DMS53 treated with DMSO at 0.1 percent for 48 hours (cell line): ENCODE results near the gene SMAD6.

ENCODE experiments used
- DNase-seq: peaks from one replicate; lab custom pipeline; 2025; ENCODE audit not compliant: unreplicated experiment; lab: John Stamatoyannopoulos, UW

Gene SMAD6

DNA sequence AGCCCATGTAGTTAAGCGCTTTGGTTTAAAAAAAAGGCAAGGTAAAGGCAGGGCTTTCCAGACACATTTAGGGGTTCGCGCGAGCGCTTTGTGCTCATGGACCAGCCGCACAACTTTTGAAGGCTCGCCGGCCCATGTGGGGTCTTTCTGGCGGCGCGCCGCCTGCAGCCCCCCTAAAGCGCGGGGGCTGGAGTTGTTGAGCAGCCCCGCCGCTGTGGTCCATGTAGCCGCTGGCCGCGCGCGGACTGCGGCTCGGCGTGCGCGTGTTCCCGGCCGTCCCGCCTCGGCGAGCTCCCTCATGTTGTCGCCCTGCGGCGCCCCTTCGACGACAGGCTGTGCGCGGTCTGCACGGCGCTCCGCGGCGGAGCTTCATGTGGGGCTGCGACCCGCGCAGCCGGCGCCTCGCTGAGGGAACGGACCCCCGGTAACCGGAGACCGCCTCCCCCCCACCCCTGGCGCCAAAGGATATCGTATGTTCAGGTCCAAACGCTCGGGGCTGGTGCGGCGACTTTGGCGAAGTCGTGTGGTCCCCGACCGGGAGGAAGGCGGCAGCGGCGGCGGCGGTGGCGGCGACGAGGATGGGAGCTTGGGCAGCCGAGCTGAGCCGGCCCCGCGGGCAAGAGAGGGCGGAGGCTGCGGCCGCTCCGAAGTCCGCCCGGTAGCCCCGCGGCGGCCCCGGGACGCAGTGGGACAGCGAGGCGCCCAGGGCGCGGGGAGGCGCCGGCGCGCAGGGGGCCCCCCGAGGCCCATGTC is 927 bp downstream of the SMAD6 start:
- no peak for DNase-seq

DNA sequence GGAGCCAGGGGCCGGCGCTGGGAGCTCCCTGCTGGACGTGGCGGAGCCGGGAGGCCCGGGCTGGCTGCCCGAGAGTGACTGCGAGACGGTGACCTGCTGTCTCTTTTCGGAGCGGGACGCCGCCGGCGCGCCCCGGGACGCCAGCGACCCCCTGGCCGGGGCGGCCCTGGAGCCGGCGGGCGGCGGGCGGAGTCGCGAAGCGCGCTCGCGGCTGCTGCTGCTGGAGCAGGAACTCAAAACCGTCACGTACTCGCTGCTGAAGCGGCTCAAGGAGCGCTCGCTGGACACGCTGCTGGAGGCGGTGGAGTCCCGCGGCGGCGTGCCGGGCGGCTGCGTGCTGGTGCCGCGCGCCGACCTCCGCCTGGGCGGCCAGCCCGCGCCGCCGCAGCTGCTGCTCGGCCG is 1.5 kb downstream of the SMAD6 start:
- no peak for DNase-seq

DNA sequence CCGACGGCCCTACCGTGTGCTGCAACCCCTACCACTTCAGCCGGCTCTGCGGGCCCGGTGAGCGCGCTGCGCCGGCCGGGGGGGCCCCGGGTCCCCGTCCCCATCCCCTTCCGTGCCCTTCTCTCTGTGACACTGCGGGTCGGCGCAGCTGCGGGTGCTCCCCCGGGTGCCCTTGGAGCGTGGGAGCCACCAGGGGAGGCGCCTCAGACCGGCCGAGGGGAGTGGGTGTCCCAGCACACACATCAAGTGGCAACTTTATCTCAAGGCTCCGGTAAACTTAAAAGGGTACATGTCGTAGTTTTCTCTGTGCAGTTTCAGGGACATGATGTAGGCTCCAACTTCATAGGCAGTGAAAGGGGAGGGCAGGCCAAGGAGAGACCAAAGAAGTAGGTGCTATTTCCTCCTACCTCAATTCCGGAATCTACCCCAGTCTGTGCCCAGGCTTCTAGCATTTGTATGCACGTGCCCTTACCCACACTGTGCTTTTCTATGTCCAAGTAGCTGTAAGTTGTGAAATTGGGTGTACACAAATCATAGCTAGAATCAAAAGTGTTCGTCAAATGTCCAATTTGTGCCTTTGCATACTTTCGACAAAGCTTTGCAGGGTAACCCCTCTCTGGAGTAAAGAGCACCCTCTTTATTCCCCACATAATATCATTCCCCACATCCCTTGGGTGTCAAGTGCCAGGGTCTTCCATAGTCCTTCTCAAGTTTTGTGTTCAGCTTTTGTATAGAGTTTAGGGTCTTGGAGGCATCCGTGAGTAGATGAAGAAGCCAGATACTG is 2.2 kb downstream of the SMAD6 start:
- no peak for DNase-seq

DNA sequence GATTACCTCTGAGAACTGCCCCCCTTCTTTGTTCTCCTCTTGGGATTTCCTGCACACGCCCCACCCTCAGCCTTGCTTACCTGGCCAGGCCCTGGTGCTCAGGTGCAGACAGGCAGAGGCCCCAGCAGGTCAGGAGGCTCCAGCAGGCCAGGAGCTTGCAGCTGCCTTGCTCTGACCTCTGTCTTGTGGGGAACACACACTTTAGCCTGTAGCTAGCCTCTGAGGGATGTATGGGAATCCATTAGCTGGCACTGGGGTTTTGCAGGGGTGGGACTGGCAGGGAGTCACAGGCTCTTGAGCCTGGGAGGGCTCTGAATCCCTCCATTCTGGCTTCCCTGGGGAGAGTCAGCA is 2.7 kb downstream of the SMAD6 start:
- no peak for DNase-seq

DNA sequence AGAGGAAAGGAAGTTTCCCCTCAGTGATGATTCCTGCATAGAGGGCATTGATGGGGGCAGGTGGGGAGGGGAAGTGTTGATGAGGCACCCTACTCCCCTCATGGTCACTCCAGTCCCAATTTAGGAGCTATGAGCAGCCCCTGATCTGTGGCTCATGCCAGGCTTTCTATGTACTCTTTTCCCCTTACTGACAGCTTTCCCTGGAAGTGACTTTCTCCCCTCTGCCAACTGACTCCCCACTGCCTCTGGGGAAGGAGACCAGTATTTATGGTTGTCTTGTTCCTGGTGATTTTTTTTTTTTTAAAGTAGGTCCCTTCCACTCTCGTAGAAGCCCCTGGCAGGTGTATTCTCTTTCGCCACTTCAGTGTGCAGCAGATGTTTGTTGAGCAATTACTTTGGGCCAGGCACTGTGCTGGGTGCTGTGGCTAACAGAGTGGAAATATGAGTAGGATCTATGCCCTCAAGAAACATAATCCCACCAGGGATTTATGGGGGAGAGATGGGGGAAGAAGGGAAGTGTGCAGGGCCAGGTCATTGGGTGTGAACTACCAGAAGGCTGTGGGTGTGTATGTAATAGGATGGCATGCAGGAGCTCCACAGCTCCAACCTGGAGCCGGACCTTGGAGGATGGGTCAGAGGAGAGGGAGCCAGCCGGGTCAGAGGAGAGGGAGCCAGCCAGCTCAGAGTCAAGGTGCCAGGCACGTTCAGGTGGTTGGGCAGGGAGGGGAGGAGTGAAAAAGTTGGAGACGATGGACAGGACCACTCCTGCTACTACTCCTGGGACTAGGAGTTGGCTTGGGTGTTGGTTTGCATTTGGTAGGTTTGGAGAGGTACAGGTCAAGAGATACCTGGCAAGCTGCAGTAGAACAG is 3.5 kb downstream of the SMAD6 start:
- no peak for DNase-seq

DNA sequence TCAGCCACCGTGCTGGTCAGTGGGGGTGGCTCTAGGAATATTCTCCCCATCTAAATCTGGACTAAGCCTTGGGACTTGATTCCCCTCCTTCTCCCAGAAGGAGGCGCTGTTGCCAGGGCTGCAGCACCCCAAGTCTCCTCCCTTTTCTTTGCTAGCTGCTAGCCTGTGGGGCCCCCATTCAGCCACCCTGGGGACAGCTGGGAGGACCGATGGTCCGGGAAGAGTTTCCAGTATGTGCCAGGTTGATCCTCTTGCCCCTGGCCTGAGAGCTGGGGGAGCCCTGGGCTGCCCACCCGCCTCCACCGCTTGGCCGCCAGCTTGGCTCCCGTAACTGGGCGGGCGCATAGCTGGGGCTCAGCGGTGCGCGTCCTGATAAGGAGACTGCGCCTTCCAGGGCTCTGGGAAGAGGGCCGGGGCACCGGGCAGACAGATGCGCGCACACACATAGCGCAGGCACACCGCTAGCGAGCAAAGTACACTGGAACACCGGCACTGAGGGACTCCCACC is 4.2 kb downstream of the SMAD6 start:
- no peak for DNase-seq

DNA sequence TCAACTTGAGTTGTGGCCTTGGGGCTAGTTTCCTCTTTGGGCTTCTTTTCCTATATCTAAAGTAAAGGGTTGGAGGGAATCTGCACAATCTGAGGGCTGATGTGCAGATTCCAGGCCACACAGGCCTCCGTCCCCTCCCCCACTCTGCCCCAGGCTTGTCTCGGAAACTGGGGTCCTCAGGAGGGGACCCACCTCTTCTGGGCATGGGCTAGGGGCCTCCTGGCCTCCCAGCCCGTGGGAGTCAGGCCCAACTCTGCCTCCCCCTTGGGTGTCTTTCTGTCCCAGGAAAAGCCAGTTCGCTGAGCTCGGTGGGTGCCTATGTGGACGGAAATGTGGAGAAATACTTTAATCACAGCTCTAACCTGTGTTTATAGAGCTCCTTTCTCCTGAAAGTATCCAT is 4.8 kb downstream of the SMAD6 start:
- DNase-seq, result no peak

DNA sequence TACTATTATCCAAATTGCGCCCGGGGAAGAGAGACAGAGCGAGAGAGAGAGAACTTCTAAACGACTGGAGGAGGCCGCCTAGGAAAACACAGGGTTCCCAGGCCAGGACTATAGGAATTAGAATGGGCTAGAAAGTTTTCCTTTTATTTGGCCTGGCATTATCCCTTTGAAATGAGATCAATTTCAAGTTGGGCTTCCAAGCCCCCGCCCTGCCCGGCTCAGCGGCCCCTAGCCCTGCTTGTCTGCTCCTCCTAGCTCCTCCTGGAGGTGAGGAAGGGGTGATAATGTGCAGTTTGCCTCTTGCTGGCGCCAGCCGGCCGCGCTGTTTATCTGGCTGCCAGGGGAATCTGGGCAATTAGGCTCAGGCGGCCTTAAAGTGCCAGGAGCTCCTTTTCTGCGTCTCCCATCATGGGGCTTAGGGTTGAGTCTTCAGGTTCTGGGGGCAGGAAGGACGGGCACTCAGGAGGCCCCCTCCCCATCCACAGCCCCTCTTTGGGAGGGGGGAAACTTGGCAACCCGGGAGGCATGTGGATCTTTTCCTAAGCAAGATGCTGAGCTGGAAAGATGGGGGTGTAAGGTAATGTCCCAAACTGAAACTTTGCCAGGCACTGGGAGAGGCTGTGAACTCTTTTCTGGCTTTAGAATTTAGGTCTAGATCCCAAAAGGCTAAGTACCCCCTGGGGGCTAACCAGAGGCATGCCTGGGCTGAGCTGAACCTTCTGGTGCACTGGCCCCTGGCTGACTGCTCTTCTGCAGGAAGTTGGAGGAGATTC is 5.5 kb downstream of the SMAD6 start:
- no peak for DNase-seq

DNA sequence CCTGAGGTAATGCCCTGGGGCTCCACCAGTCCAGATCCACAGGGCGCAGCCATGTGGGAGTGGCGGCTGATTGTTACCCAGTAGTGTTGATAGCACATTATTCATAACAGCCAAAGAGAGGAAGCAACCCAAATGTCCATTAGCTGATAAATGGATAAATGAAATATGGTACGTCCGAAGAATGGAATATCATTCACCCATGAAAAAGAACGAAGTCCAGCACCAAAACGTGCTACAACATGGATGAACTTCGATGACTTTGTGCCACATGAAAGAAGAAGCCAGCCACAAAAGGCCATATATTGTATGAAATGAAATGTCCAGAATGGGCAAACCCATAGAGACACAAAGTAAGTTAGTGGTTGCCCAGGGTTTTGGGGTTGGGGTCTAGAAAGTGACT is 6.4 kb downstream of the SMAD6 start:
- no peak for DNase-seq

DNA sequence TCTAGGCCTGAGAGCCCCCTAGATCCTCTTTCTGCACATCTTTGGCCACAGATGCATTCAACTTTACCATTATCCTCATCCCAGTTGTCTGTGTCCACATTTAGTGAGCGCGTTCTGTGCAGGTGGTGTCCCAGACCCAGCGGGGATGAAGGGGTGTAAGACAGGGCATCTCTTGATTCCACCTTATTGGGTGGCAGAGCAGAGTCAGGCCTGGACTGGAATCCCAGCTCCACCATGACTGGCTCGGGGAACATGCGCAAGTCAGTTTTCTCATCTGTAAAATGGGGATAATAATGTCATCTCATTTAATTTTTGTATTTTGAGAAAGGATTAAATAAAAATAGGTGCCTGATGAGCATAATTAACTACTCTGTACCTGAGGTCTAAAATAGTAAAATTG is 7.8 kb downstream of the SMAD6 start:
- DNase-seq, result no peak

DNA sequence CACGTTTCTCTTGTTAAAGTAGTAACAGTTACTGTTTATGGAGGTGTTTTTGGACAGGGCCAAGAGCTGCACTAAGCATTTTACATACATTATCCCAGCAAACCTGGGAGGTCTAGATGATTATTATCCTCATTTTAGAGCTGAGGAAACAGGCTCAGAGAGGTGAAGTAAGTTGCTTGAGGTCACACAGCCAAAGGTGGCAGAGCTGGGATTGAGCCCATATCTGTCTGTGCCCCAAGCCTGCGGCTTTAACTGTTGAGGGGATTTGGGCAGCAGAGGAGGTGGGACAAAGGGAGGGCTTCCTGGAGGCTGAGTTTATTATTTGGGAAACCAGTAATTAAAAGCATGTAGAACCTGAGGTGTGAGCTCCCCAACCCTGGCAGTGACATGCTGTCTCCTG is 9.2 kb downstream of the SMAD6 start:
- no peak for DNase-seq

DNA sequence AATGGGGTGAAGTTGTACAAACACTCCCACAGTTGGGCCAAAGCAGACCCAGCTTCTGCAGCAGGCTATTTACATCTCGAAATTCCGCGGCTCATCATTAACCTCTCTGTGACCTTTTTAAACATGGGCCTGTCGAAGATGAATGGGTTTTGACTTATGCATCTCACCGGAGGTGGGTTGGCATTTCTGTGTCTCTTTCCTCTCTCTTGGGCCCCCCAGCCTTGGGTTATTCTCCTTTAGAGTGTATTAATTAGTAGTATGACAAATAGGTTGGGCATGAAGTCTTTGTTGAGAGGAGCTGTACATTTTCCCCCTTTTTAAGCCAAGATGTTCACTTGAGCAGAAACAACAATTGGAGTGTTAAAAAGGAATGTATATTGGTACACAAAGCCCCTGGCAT is 9.8 kb downstream of the SMAD6 start:
- DNase-seq, result no peak

DNA sequence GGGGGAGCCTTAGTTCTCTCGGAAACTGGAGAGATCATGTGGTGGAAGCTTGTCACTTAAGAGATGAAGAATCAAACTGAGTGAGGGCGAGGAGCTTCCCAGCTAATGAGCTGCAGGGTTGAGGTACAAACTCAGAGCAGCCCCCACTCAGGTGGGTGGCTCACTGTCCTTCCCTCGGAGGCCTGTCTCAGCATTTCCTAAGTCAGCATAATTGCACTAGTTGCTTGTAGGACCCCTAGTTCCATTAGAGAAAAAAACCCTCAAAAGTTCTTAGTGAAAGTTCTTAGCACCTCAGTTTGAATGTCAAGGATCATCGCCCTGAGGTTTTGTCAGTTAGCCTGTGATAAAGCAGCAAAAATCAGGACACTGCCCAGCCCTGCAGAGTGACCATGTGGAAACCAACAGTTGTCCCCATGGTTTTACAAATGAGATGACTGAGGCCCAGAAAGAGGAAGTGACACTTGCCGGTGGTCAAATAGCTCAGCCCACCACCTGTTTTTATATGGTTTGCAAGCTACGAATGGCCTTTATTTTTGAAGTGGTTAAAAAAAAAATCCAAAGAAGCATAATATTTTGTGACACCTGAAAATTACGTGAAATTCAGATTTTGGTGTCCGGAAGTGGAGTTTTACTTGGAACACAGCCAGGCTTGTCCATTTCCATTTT is 11.9 kb downstream of the SMAD6 start:
- no peak for DNase-seq

DNA sequence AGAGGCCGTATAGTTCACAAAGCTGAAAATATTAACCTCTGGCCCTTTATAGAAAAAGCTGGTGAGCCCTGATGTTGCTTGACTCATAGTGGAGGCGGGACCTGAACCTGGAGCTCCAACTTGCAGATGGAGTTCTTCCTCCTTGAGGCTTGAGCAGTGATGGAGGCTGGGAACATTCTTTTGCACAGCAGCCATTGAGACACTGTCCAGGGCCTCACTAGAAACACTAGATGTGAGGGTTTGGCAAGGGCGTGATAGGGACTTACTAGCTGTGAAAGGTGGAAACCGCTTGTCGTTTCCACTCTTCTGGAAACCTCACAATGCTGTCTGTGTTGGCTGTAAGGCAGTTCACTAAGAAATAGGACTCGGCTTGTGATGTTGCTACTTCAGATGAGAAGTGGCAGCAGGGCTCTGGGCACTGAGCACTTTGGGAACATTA is 12.5 kb downstream of the SMAD6 start:
- DNase-seq, result no peak

DNA sequence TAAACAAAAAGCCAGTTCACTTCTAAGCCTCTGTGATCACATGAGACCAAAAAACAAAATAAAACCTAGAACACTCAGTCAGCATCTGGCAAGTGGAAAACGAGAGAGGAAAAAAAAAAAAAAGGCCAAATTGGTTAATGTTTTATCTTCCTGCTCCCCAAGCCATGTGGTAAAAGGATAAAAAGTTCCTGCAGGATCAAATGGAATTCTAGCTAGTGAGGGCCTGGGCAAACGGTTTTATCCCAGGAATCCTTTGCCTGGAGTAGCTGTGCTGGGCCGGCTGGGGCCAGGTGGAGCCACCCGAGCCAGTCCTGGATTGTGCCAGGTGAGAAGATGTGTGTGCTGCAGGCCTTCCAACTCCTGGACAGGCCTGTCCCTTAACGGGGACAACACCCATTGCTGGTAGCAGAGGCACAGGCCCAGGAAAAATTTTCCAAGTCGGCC is 13.2 kb downstream of the SMAD6 start:
- DNase-seq, result no peak

DNA sequence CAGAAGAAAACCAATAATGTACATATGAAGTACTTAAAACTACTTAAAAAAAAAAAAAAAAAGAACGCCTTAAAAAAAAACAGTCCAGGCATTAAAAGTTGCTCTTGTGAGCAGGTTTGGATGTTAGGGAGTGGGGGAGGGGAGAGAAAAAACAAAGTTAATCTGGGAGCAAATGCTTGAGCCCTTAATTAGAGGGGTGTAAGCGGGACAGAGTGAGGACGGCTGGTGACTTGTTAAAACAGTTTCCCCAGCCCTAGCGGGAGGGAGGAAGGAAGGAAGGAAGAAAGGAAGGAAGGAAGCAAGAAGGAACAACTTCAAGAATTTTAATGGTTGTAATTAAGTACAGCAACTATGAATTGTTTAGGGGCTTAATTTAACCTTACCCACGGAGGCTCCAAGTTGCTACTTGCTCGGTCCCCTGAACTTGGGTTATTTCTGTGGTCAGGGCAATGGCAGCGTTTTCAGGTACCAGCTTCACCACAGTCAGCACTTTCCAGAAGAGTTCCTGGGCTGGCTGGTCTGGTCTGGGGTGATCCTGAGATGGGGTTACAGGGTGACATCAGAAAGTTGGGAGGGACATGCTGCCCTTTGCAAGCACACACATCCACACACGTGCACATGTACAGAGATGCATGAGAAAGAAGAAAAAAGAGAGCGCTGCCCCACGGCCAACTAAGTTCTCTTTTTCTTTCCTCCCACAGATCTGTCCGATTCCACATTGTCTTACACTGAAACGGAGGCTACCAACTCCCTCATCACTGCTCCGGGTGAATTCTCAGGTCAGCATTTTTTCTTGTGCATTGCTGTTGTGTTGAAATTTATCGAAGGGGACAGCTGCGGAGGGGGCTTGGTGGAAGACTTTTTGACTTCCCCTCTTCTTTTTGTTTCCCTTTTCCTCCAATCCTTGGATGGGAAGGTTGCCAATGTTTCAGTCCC is 14.0 kb downstream of the SMAD6 start:
- no peak for DNase-seq

DNA sequence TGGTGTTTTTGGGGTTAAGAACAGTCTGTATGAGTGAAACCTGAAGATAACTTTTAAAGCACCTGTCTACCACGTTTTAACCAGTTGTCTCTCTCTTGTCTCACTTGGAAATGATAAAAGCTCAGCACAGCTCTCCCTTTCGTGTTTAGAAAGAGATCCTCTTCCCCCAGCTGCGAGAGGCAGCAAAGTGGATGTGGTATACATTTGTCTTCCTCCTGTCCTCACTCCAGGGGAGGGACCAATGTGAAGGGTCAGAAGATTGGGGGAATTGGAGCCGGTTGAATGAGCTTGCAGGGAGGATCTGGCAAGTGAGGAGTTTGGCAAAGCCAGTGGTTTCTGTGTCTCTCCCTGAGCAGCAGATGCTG is 14.6 kb downstream of the SMAD6 start:
- DNase-seq, result no peak

DNA sequence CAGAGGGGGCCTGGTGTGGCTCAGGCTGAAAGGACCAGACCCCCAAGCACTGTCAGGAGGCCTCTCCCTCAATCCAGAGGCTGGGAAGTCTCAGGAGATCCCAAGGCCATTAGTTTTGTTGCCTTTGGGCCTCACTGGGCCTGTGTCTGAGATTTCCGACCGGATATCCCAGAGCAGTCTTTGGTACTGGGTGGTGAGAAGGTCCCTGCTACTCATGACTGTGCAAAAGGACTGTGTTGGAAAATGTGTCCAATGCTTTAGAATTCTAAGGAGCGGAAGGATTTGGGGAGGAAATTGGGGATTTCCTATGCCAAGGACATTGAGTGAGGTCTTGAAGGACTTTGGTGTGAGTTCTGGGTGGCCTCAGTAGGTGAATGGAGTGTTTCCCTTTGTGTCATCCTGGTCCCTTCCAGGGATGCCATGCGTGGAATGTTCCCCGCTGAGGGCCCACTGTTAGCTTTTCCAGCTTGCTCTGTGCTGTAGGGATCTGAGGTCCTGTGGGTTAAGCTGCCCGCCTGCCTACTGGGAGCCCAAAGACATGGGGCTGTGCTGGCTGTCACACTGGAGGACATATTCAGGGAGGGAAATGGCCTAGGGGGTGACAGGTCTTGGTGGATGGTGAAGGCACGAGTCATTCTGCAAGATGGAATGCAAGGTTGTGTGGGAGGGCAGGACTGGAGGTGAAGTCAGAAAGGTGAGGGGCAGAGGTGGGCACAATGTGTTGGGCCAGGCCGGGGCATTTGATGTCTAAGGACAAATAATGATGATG is 16.4 kb downstream of the SMAD6 start:
- no peak for DNase-seq
